ENCODE data around the gene GLB1L.

The GLB1L gene

GRCh38 chr2:219213026-219213415 is 32.2 kb downstream of the GLB1L start:
- no peaks in the 10 kb centered on the region for H3K9me3 ChIP-seq
- H3K4me3 ChIP-seq (ENCODE audit: low read depth, low read length) = no peak overlapping the region
- no peak for TF ChIP-seq CTCF (IDR thresholded peaks at IDR 0.05; ENCODE audit: low read depth, low read length)
- H3K4me1 ChIP-seq = peaks cover 4% of the 10 kb centered on the region
- H3K27me3 ChIP-seq = no peaks in the 10 kb centered on the region
- DNase-seq = no peak
- peaks cover 68% of the 10 kb centered on the region for H3K36me3 ChIP-seq

- no peak for DNase-seq
These were observed 34.3 kb downstream of the GLB1L start for GRCh38 chr2:219210886-219211362.

GRCh38 chr2:219210196-219210885 is 34.9 kb downstream of the GLB1L start:
- Histone ChIP-seq H3K27me3 (no peaks in the 10 kb centered on the region), H3K4me1 (peaks cover 11% of the 10 kb centered on the region), H3K4me3 (ENCODE audit: low read depth, low read length) (no peak overlapping the region), H3K36me3 (peaks cover 54% of the 10 kb centered on the region), H3K9me3 (no peaks in the 10 kb centered on the region)
- TF ChIP-seq CTCF (IDR thresholded peaks at IDR 0.05; ENCODE audit: low read depth, low read length) = no peak
- no peak for DNase-seq

More at GRCh38 chr2:219210886-219211362, 34.3 kb downstream of the GLB1L start:
- Histone ChIP-seq H3K4me1 (peaks cover 11% of the 10 kb centered on the region), H3K4me3 (ENCODE audit: low read depth, low read length) (no peak overlapping the region), H3K9me3 (no peaks in the 10 kb centered on the region), H3K27me3 (no peaks in the 10 kb centered on the region), H3K36me3 (peaks cover 60% of the 10 kb centered on the region)
- TF ChIP-seq CTCF (IDR thresholded peaks at IDR 0.05; ENCODE audit: low read depth, low read length) = no peak

GRCh38 chr2:219209236-219210195 is 35.7 kb downstream of the GLB1L start:
- no peak for TF ChIP-seq CTCF (IDR thresholded peaks at IDR 0.05; ENCODE audit: low read depth, low read length)
- DNase-seq = no peak
- Histone ChIP-seq H3K27me3 (no peaks in the 10 kb centered on the region), H3K9me3 (no peaks in the 10 kb centered on the region), H3K4me1 (peaks cover 11% of the 10 kb centered on the region), H3K4me3 (ENCODE audit: low read depth, low read length) (no peak overlapping the region), H3K36me3 (peaks cover 46% of the 10 kb centered on the region)

GRCh38 chr2:219207884-219208740 is 37.1 kb downstream of the GLB1L start:
- Histone ChIP-seq H3K27me3 (no peaks in the 10 kb centered on the region), H3K4me1 (peaks cover 11% of the 10 kb centered on the region), H3K36me3 (peaks cover 32% of the 10 kb centered on the region), H3K4me3 (ENCODE audit: low read depth, low read length) (peak overlapping the region; percentile 71), H3K9me3 (no peaks in the 10 kb centered on the region)
- no peak for TF ChIP-seq CTCF (IDR thresholded peaks at IDR 0.05; ENCODE audit: low read depth, low read length)
- DNase-seq = no peak
